ENCODE results near the gene OSBPL10. TPM values are rescaled to one million over a fixed set of nuclear protein-coding genes. Genes with fewer than 3 reads are reported as not detected.

OSBPL10 gene
- total RNA-seq, 1 donor from 2014 or later: 27.8 TPM

DNA sequence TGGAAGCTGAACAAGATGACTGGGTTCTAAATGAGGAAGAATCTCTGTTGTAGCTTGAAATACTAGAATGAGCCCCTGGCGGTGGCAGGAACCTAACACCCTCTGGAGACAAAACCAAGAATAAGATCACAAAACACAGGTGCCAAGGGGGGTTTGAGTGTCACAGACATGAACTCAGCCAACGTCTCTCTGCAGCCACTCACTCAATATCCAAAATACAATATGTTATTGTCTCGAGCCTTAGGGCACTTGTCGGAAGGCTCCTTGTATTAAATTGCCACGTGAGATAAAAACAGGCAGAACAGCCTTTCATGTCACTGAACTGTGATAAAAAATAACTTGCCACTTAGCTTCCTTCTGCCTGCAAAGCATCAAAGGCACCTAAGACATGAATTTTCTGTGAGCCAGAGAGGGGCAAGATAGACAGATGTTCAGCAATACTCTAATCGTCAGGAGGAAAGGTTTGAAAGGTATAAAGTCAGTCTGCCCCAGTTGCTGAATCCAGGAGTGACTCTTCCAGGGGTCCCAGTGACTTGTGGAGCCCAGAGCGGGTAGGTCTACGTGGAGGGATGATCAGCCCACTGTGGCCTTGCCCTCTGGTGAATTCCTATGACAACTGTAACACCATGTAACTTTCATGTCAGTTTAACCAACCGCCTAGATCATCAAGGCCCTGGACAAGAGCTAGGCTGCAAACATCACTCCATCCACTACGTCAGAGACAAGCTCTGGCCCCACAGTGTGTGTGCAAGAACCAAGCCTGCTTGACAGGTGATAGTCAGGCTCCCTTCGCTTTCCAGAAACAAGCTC is 165.2 kb downstream of the OSBPL10 start:
- no peak overlapping the region for H3K27ac Mint-ChIP-seq

GRCh38 chr3:31815006-31815405 is 166.1 kb downstream of the OSBPL10 start:
- Mint-ChIP-seq H3K4me1 (peaks cover 19% of the 10 kb centered on the region), H3K9me3 (peaks cover 3% of the 10 kb centered on the region), H3K27ac (no peak overlapping the region), H3K36me3 (peaks cover 2% of the 10 kb centered on the region), H3K27me3 (ENCODE audit: low read depth) (peaks cover 63% of the 10 kb centered on the region), H3K4me3 (no peak overlapping the region)
- DNase-seq (ENCODE audit: low spot score in 2 of 2, unreplicated experiment in 2 of 2): no peak
- TF ChIP-seq CTCF (IDR thresholded peaks at IDR 0.05; ENCODE audit: unreplicated experiment): no peak

More for the DNA sequence above, 165.2 kb downstream of the OSBPL10 start:
- Mint-ChIP-seq H3K4me3 (no peak overlapping the region), H3K27me3 (ENCODE audit: low read depth) (peaks cover 69% of the 10 kb centered on the region), H3K9me3 (peaks cover under 1% of the 10 kb centered on the region), H3K36me3 (no peaks in the 10 kb centered on the region), H3K4me1 (peaks cover 19% of the 10 kb centered on the region)
- no peak for TF ChIP-seq CTCF (IDR thresholded peaks at IDR 0.05; ENCODE audit: unreplicated experiment)
- DNase-seq (ENCODE audit: low spot score in 2 of 2, unreplicated experiment in 2 of 2): no peak

- no peak for TF ChIP-seq CTCF (IDR thresholded peaks at IDR 0.05; ENCODE audit: unreplicated experiment)
- H3K4me1 Mint-ChIP-seq: peaks cover 21% of the 10 kb centered on the region
- no peak overlapping the region for H3K27ac Mint-ChIP-seq
- no peak for DNase-seq (ENCODE audit: low spot score in 2 of 2, unreplicated experiment in 2 of 2)
- peaks cover 55% of the 10 kb centered on the region for H3K27me3 Mint-ChIP-seq (ENCODE audit: low read depth)
- H3K9me3 Mint-ChIP-seq: peaks cover 3% of the 10 kb centered on the region
- H3K36me3 Mint-ChIP-seq: peaks cover 2% of the 10 kb centered on the region
- no peak overlapping the region for H3K4me3 Mint-ChIP-seq
Measured at GRCh38 chr3:31813686-31814085, 167.4 kb downstream of the OSBPL10 start.

- H3K27ac Mint-ChIP-seq: no peak overlapping the region
- peaks cover 2% of the 10 kb centered on the region for H3K36me3 Mint-ChIP-seq
- H3K9me3 Mint-ChIP-seq: peaks cover 3% of the 10 kb centered on the region
- H3K4me3 Mint-ChIP-seq: no peak overlapping the region
- peaks cover 23% of the 10 kb centered on the region for H3K4me1 Mint-ChIP-seq
- TF ChIP-seq CTCF (IDR thresholded peaks at IDR 0.05; ENCODE audit: unreplicated experiment): no peak
- peaks cover 51% of the 10 kb centered on the region for H3K27me3 Mint-ChIP-seq (ENCODE audit: low read depth)
- DNase-seq (ENCODE audit: low spot score in 2 of 2, unreplicated experiment in 2 of 2): no peak
Measured at GRCh38 chr3:31813197-31813596, 167.9 kb downstream of the OSBPL10 start.

- Mint-ChIP-seq H3K9me3 (peaks cover 3% of the 10 kb centered on the region), H3K4me3 (no peak overlapping the region), H3K4me1 (peaks cover 24% of the 10 kb centered on the region), H3K27me3 (ENCODE audit: low read depth) (peaks cover 49% of the 10 kb centered on the region), H3K27ac (no peak overlapping the region), H3K36me3 (peaks cover 2% of the 10 kb centered on the region)
- no peak for TF ChIP-seq CTCF (IDR thresholded peaks at IDR 0.05; ENCODE audit: unreplicated experiment)
- no peak for DNase-seq (ENCODE audit: low spot score in 2 of 2, unreplicated experiment in 2 of 2)
Measured at GRCh38 chr3:31810991-31811433, 170.1 kb downstream of the OSBPL10 start.

All from mesothelial cell of epicardium (in vitro differentiated cells).